ENCODE data around the gene SLX4. TPM values are rescaled to one million over a fixed set of nuclear protein-coding genes. Genes with fewer than 3 reads are reported as not detected.

SLX4 gene
- total RNA-seq, 1 donor from 2014 or later: 5.1 TPM

DNA sequence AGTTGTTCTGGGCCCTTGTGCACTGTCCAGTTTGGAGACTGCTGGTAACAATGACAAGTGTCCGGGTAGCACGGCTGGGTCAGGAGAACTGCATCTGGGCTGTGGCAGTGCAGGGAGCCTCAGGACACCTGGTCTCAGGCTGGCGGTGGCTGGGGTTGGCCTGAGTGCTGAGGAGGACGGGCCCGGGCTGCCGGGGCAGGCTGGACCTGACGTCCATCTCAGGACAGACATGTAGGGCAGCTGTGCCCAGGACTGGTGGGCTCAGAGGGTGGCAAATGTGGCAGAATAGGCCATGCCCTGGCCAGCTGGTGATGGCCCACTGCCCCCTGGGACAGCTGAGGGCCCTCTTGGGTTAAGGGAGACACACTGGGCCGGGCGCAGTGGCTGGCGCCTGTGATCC lies 30.0 kb downstream of the SLX4 start:
- Histone ChIP-seq H3K9me3 (no peaks in the 10 kb centered on the region), H3K4me3 (no peak overlapping the region), H3K36me3 (peaks cover 18% of the 10 kb centered on the region), H3K27ac (no peak overlapping the region), H3K4me1 (peaks cover 3% of the 10 kb centered on the region), H3K27me3 (no peaks in the 10 kb centered on the region)
- DNase-seq (no peak), ATAC-seq (no peak)
- TF ChIP-seq, protein P1, sequence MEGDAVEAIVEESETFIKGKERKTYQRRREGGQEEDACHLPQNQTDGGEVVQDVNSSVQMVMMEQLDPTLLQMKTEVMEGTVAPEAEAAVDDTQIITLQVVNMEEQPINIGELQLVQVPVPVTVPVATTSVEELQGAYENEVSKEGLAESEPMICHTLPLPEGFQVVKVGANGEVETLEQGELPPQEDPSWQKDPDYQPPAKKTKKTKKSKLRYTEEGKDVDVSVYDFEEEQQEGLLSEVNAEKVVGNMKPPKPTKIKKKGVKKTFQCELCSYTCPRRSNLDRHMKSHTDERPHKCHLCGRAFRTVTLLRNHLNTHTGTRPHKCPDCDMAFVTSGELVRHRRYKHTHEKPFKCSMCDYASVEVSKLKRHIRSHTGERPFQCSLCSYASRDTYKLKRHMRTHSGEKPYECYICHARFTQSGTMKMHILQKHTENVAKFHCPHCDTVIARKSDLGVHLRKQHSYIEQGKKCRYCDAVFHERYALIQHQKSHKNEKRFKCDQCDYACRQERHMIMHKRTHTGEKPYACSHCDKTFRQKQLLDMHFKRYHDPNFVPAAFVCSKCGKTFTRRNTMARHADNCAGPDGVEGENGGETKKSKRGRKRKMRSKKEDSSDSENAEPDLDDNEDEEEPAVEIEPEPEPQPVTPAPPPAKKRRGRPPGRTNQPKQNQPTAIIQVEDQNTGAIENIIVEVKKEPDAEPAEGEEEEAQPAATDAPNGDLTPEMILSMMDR (IDR thresholded peaks at IDR 0.05): no peak
- intact Hi-C loops (cut with DNase I): no loop called here

DNA sequence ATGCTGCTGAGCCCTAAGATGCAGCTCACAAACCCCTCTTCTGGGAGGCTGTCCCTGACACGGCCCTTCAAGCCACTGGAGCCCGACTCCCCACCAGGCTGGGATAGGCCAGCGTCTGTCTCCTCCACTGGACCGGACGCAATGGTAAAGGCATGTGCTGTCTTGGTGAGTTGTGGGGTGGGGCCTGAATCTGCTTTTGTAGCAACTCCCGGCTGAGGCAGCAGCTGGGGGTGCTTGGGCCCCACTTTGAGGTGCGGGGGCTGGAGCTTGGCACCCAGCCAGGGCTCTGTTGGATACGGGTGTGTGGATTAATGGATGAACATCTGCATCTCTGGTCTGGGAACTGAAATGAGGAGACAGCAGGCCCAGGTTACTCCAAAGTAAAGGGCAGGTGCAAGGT lies 30.7 kb downstream of the SLX4 start:
- ATAC-seq (no peak), DNase-seq (no peak)
- Histone ChIP-seq H3K27ac (no peak overlapping the region), H3K4me3 (no peak overlapping the region), H3K9me3 (no peaks in the 10 kb centered on the region), H3K27me3 (no peaks in the 10 kb centered on the region), H3K36me3 (peaks cover 18% of the 10 kb centered on the region), H3K4me1 (peaks cover 3% of the 10 kb centered on the region)
- TF ChIP-seq, protein P1 (IDR thresholded peaks at IDR 0.05): no peak
- intact Hi-C loops (cut with DNase I): no loop called here

DNA sequence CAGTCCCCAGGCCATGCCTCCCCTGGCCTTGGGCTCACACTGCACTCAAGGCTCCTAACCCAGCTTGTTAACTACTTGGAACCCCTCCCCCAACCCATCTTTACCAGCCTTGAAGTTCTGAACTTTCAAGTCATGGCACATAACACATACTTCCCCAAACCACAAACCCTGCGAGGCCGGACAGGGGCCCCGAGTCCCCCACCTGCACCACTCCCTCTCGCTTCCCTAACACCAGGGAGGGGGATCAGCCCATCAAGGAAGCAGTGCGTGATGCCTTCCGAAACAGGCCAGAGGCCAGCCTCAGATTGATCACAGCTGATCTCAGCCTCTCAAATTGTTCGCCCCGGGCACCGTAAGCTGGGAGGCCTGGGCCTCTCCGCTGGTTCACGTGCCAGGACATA lies 31.2 kb downstream of the SLX4 start:
- TF ChIP-seq, protein P1 (IDR thresholded peaks at IDR 0.05): no peak
- ATAC-seq: no peak
- intact Hi-C loops (cut with DNase I): no loop called here
- no peaks in the 10 kb centered on the region for H3K9me3 ChIP-seq
- peaks cover 18% of the 10 kb centered on the region for H3K36me3 ChIP-seq
- no peaks in the 10 kb centered on the region for H3K27me3 ChIP-seq
- H3K4me1 ChIP-seq: peaks cover 3% of the 10 kb centered on the region
- no peak overlapping the region for H3K27ac ChIP-seq
- DNase-seq: no peak
- no peak overlapping the region for H3K4me3 ChIP-seq

DNA sequence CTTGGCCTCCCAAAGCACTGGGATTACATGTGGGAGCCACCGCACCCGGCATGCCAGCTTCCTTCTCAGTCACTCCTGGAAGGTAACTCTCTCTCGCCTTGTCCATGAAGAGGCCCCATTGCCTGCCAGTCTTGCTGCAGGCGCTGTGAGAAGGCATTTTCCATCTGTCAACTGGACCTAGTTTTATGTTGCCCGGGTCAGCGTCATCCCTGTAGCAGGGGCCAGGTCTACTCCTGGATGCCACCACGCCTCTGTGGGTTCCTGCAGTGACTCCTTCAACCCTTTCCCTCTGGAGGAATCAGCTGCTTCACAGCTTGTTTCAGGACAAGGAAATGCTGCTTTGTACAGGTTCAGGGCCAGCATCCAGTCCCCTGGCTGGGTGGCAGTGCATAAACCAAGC lies 31.6 kb downstream of the SLX4 start:
- no peak for ATAC-seq
- no peak overlapping the region for H3K27ac ChIP-seq

DNA sequence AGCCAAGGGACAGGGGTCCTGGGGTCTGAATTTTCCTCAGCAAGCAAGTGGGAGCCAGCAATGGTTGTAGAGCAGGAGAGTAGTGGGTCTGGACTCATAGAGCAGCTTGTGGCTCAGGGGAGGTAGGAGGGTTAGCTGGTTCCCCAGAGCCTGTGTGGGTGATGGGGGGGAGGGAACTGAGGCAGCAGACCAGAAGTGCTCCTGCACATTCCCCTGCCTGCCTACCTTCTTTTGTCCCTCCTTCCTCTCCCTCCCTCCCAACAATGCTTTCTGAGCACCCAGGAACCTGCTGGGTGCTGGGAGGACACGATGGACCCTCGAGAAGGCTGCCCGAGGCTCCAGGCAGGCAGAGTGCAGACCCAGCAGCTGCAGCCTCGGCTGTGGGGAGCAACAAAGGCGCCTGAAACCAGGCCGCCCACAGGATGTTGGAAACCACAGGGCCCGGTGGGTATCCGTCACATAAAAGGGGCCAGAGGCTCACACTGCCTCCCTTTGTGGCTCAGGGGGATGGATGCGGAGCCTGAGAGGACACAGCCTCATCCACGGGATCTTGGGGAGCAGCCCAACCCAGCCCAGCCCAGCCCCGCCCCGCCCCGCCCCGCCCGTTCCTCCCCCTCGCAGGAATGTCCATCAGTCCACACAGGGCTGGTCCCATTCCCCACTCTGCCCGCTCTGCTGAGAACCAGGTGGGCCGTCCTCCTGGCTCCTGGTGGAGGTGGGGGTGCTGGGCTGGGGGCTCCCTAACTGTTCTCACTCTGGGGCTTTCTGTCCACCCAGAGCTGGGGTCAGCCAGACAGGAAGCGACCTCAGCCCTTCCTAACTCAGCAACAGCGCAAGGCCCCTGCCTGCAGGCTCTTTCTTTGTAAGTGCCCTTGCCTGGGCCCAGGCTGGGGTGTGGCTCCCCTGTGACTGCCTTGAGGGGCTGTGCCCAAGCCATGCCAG lies 32.5 kb downstream of the SLX4 start:
- Histone ChIP-seq H3K36me3 (peaks cover 11% of the 10 kb centered on the region), H3K27me3 (no peaks in the 10 kb centered on the region), H3K27ac (peak overlapping the region; percentile 68), H3K4me3 (no peak overlapping the region), H3K4me1 (peaks cover 3% of the 10 kb centered on the region), H3K9me3 (no peaks in the 10 kb centered on the region)
- intact Hi-C loops (cut with DNase I): no loop called here
- ATAC-seq: peak; percentile 8
- TF ChIP-seq, protein P1 (IDR thresholded peaks at IDR 0.05): no peak
- no peak for DNase-seq

More for the DNA sequence above, 31.6 kb downstream of the SLX4 start:
- TF ChIP-seq, protein P1 (IDR thresholded peaks at IDR 0.05): no peak
- H3K4me3 ChIP-seq: no peak overlapping the region
- no peaks in the 10 kb centered on the region for H3K9me3 ChIP-seq
- DNase-seq: no peak
- no peaks in the 10 kb centered on the region for H3K27me3 ChIP-seq
- H3K4me1 ChIP-seq: peaks cover 3% of the 10 kb centered on the region
- peaks cover 18% of the 10 kb centered on the region for H3K36me3 ChIP-seq
- intact Hi-C loops (cut with DNase I): no loop called here

Data from upper lobe of right lung (tissue), 1 donor.